GM19025 (cell line): ENCODE data around the gene ID2.

Source experiments
- ATAC-seq: cut with Tn5 transposase; IDR thresholded peaks from one replicate; pipeline ENCODE4 v1.9.1; 2021; ENCODE audit warnings: mild to moderate bottlenecking, low read depth, moderate library complexity; ENCODE audit not compliant: unreplicated experiment

ID2 gene

DNA sequence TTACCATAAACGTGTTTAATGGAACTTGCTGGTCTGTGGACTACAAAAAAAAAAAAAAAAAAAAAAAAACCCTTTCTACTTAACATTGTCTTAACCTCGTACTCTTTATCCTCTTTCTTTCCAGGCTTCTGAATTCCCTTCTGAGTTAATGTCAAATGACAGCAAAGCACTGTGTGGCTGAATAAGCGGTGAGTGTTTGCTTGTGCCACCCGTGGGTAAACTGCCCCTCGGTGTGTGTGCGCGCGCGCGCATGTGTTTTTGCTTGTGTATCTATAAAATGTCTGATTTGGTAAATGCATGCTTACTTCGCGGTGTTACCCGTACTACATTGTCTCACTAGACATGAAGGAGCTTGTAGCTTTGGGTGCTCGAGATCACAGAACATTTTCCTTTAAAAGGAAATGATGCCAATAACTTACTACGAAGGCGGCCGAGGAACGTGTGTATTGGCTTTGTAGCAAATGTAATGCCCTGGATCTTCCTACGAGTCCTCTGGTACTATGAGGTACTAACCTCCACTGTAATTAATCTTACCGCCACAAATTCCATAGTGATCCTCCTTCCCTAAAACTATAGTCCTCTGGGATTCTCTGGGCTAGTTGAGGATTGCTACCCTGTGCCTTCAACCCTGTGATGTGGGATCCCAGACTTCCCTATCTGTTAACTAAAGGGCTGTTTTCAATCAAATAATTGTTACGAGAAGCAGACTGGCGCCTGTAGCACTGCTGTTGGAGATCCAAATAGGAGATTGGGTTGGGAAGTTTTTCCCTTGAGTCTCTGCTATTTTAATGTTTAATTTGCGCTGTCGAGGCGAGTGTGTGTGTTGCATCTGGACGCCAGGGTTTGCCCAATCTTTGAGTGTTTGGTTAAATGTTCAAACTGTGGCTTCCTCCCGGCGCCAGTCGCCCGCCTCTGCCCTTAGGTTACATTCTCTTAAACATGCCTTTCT lies 1.1 kb downstream of the ID2 start:
- ATAC-seq = no peak

GRCh38 chr2:8684540-8684877 lies 2.7 kb downstream of the ID2 start:
- ATAC-seq = no peak

DNA sequence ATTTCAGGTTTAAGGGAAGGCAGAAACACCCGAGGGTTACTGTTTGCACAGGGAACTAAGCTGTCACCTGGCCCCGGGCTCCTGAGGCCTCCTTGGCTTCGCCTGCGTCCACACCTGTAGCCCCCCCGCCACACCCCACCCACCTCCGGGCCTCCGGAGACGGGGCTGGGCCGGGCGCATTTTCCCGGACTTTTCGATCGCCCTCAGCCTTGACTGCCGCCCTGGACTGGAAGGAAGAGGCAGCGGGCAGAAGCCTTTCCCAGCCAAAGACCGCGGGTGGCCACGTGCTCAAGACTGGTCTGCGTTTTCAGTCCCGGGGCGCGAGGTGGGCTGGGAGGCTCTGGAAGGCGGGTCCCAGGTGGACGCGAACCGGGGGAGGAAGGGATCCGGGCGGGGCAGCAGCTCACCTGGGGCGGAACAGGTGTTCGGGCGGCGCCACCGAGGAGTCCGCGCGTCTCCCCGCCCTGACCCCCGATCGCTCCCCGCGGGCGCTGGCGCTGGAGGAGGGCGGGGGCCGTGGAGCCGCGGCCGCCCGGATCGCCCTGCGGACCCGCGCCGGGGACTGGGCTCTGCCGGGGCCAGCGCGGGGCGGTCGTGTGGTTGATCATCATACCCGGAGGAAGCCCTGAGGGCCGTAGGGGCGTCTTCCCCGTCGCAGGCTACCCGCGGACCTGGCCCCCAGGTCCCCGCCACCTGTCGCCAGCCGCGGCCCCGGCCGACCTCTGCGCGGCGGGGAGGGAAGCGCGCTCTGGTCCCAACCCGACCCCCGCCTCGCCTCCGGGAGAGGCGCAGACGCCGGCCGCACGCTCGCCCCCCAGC lies 3.2 kb downstream of the ID2 start:
- ATAC-seq = peak; percentile 0

DNA sequence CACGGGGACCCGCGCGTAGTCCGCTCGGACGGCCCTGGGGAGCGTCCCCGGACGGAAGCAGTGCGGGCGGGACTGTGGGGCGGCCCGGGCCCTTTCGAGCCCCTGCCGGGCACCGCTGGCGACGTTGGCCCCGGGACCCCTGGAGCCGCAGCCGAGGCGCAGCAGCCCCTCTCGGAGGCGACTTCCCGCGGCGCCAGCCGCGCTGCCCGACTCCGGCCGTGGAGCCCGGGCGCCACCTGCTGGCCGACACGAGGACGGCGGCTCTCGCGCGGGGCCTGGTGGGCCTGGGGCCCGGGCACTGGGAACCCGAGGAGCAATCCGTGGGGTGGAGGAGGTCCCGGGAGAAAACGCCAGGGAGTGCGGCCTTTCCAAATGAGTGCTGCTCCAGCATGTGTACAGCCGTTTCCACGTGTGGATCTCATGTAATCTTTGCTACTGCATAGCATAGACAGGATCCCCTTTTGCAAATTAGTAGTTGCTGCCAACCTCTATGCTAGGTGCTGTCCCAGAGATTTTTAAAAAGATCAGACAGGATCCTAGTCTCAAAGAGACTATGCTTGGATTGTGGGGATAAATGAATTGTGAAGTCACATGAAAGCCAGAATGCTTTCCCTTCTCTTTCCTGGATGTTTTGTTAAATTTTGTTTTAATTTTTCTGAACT lies 4.0 kb downstream of the ID2 start:
- ATAC-seq = peak; percentile 27

DNA sequence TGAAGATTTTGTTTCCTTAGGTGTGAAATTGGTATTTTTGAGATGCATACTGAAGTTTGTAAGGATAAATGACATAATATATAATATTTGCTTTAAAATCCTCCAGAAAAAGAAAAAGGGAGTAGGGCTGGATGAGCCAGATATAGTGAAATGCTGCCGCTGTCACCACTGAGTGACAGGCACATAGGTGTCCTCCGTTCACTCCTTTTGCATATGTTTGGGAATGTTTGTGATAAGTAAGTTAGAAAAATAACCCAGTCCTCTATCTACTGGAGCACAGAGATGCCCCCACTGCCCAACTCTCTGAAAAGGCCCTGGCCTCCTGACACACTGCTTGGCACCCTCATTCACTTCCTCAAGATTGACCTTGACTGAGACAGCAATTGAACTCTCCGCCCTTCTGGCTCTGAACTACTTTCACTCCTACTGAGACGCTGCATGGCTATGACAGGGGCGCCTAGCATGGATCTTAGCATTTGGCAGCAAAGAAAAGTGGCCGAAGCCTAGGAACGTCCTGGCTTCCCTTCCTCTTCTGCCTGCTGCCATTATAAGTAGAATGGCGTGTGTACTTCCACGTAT lies 10.1 kb downstream of the ID2 start:
- no peak for ATAC-seq

- ATAC-seq = no peak
Measured at GRCh38 chr2:8692783-8693156, 10.9 kb downstream of the ID2 start.

- no peak for ATAC-seq
Measured at GRCh38 chr2:8693157-8693821, 11.4 kb downstream of the ID2 start.

GRCh38 chr2:8694737-8695136 lies 12.9 kb downstream of the ID2 start:
- ATAC-seq = no peak

GRCh38 chr2:8697190-8697589 lies 15.3 kb downstream of the ID2 start:
- no peak for ATAC-seq

DNA sequence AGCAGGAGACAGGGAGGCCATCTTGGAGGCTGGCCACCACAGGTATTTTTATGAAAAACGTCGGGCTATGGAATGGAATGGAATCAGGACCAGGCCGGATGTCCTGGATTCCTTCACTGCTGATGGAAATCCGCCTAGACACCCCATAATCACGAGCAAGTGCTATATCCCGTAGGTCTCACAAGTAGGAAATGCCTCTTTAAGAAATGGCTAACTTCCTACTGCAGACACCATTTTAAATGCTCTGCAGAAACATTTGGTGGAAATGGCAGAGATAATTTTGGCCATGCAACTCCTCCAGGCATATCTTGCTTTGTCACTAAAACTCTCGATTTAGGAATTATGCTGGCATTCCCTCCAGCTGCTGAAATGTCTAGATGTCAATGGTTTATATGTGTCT lies 18.0 kb downstream of the ID2 start:
- no peak for ATAC-seq

- no peak for ATAC-seq
Measured at GRCh38 chr2:8701681-8702379, 20.0 kb downstream of the ID2 start.

GRCh38 chr2:8704906-8705305 lies 23.1 kb downstream of the ID2 start:
- ATAC-seq = no peak

GRCh38 chr2:8709611-8710010 lies 27.8 kb downstream of the ID2 start:
- ATAC-seq = no peak

GRCh38 chr2:8710951-8711350 lies 29.1 kb downstream of the ID2 start:
- ATAC-seq = no peak

DNA sequence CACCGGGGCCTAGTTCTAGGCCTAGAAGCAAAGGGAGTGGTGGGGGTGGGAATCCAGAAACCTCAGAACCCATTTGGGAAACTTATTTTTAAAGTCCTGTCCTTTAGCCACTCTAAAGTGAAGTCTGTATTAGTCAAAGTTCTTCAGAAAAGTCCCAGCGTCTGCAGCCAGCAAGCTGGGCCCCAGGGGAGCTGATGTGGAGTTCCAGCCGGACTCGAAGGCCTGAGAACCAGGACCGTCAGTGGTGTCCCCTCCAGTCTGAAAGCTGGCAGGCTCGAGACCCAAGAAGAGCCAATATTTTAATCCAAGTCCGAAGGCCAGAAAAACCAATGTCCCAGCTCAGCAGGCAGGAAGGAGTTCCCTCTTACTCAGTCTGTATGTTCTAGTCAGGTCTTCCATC lies 32.4 kb downstream of the ID2 start:
- no peak for ATAC-seq

DNA sequence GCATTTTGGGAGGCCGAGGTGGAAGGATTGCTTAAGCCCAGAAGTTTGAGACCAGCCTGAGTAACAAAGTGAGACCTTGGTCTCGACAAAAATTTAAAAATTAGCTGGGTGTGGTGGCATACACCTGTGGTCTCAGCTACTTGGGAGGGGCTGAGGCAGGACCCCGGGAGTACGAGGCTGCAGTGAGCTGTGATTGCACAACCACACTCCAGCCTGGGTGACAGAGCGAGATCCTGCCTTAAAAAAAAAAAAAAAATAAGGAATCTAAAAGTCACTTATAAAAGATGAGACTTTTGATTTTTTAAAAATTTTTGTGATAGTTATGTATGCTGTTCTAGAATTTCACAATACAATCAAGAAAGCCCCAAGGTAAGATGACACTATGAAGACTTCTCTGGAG lies 33.1 kb downstream of the ID2 start:
- ATAC-seq = no peak

- ATAC-seq = no peak
Measured at GRCh38 chr2:8719528-8719927, 37.7 kb downstream of the ID2 start.

DNA sequence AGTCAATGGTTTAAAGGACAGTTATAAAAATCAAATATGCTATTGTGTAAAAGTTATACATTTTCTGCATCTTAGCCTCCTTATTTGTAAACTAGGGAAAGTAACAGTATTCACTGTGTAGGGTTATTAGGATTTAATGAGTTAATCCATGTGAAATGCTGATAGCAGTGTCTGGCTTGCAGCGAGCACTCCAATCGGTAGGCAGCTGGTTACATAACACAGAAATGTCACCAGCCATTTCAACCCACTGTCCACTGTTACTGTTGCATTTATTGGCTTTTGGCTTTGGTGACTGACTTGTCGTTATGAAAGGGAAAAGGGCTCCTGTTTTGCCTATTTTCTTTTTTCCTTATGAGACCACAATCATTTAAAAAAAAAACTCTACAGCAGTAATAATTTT lies 38.9 kb downstream of the ID2 start:
- ATAC-seq = no peak

- no peak for ATAC-seq
Measured at GRCh38 chr2:8721410-8721809, 39.6 kb downstream of the ID2 start.

DNA sequence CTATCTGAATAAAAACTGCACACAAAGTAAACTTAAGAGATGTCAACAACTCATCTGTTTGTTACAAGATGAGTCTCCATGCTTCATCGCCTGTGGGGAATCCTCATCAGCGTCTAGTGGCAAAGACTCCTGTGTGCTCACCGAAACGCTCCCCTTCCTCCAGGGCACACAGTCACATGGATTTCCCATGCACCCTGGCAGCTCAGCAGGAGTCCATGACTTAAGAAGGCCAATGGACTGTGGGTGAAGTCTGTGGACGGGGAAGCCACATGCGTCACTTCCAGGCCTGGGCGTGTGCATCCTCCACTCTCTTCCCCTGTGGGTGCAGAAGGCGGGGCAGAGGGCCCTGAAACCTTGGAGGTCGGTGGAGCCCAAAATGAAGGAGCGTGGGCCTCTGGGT lies 41.1 kb downstream of the ID2 start:
- no peak for ATAC-seq
